ENCODE results near the gene WDR20. TPM values are rescaled to one million over a fixed set of nuclear protein-coding genes. Genes with fewer than 3 reads are reported as not detected.

The WDR20 gene, protein sequence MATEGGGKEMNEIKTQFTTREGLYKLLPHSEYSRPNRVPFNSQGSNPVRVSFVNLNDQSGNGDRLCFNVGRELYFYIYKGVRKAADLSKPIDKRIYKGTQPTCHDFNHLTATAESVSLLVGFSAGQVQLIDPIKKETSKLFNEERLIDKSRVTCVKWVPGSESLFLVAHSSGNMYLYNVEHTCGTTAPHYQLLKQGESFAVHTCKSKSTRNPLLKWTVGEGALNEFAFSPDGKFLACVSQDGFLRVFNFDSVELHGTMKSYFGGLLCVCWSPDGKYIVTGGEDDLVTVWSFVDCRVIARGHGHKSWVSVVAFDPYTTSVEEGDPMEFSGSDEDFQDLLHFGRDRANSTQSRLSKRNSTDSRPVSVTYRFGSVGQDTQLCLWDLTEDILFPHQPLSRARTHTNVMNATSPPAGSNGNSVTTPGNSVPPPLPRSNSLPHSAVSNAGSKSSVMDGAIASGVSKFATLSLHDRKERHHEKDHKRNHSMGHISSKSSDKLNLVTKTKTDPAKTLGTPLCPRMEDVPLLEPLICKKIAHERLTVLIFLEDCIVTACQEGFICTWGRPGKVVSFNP
- total RNA-seq, result 10 to 100 TPM; 27.6 to 36.7 (median 33.6) TPM

- H3K4me3 ChIP-seq, result peak within 1 kb of the TSS; percentile 78 to 98 (median 97)
These were observed at the start of gene WDR20 for GRCh38 chr14:102139286-102140026. Gene WDR20 (plus strand): TSS chr14:102139897. CDS start chr14:102139924, 27 bp downstream.

DNA sequence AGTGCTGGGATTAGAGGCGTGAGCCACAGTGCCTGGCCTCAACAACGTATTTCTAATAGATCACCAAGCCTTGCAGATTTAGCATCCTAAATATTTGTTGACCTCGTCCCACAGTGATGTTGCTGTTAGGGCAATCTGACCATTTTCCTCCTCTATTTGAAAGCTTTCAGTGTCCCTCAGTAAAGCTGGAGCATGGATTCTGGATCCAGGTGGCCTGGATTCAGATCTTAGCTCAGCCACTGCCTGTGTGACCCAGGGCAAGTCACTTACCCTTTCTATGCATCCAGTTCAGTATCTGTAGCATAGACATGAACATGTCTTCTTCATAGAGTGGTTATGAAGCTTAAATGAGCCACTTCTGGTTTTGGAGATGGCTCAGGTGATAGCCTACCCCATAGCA is 49.0 kb upstream of the WDR20 start:
- peaks cover 0 to 10% (median 3%) of the 10 kb centered on the region in 4 donors for H3K4me1 ChIP-seq
- no peak for DNase-seq
- no peaks in the 10 kb centered on the region for H3K36me3 ChIP-seq
- H3K27ac ChIP-seq, result no peak overlapping the region
- TF ChIP-seq, protein P1, sequence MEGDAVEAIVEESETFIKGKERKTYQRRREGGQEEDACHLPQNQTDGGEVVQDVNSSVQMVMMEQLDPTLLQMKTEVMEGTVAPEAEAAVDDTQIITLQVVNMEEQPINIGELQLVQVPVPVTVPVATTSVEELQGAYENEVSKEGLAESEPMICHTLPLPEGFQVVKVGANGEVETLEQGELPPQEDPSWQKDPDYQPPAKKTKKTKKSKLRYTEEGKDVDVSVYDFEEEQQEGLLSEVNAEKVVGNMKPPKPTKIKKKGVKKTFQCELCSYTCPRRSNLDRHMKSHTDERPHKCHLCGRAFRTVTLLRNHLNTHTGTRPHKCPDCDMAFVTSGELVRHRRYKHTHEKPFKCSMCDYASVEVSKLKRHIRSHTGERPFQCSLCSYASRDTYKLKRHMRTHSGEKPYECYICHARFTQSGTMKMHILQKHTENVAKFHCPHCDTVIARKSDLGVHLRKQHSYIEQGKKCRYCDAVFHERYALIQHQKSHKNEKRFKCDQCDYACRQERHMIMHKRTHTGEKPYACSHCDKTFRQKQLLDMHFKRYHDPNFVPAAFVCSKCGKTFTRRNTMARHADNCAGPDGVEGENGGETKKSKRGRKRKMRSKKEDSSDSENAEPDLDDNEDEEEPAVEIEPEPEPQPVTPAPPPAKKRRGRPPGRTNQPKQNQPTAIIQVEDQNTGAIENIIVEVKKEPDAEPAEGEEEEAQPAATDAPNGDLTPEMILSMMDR (IDR thresholded peaks at IDR 0.05), result no peak
- TF ChIP-seq POLR2A (IDR thresholded peaks at IDR 0.05), result no peak
- H3K4me3 ChIP-seq, result no peak overlapping the region
- H3K27me3 ChIP-seq, result no peaks in the 10 kb centered on the region
- H3K9me3 ChIP-seq, result no peaks in the 10 kb centered on the region

More at GRCh38 chr14:102139286-102140026, at the start of gene WDR20:
- peak; percentile 98 to 100 (median 99) for DNase-seq
- Histone ChIP-seq H3K36me3 (no peaks in the 10 kb centered on the region), H3K27ac (peak within 1 kb of the TSS; percentile 79 to 94 (median 86)), H3K27me3 (no peaks in the 10 kb centered on the region), H3K9me3 (no peaks in the 10 kb centered on the region), H3K4me1 (peaks cover 0 to 16% (median 8%) of the 10 kb centered on the region in 4 donors)
- TF ChIP-seq, protein P1 (IDR thresholded peaks at IDR 0.05), result no peak
- TF ChIP-seq POLR2A (IDR thresholded peaks at IDR 0.05), result peak in 1 of 2 donors; percentile 65

DNA sequence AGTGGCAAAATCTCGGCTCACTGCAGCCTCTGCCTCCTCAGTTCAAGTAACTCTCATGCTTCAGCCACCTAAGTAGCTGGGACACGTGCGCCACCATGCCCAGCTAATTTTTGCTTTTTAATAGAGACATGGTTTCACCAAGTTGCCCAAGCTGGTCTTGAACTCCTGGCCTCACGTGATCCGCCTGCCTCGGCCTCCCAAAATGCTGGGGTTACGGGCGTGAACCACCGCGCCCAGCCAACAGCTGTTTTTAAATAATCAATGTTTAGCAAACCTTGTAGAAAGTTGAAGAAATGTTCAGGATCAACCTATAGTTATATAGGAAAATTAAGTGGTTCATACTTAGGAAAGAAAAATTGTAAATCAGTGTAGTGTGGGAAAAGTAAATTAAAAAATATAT is 46.9 kb upstream of the WDR20 start:
- Histone ChIP-seq H3K4me1 (peaks cover 0 to 10% (median 3%) of the 10 kb centered on the region in 4 donors), H3K9me3 (no peaks in the 10 kb centered on the region), H3K27me3 (no peaks in the 10 kb centered on the region), H3K27ac (no peak overlapping the region), H3K36me3 (no peaks in the 10 kb centered on the region), H3K4me3 (no peak overlapping the region)
- DNase-seq, result no peak
- no peak for TF ChIP-seq POLR2A (IDR thresholded peaks at IDR 0.05)
- TF ChIP-seq, protein P1 (IDR thresholded peaks at IDR 0.05), result no peak

DNA sequence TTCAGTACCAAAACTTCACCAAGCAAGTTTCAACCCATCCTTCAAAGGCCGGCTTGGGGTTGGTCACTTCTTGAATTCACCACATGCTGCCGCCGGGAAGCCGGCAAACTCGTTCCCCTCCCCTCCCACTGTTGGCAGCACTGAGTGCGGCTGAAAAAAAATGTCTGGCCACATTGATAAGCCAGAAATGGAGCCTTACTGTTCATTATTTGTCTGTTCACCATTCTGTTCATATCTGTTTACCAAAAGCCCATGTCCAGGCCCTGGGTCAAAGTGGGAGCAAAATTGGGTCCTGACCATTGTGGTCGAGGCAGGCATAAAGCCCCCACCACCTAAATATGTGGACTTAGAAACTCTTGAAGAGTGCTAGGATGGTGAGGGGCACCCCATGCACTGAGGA is 45.6 kb upstream of the WDR20 start:
- TF ChIP-seq, protein P1 (IDR thresholded peaks at IDR 0.05), result no peak
- TF ChIP-seq POLR2A (IDR thresholded peaks at IDR 0.05), result no peak
- Histone ChIP-seq H3K27me3 (no peaks in the 10 kb centered on the region), H3K4me3 (no peak overlapping the region), H3K9me3 (no peaks in the 10 kb centered on the region), H3K4me1 (peaks cover 0 to 3% (median under 1%) of the 10 kb centered on the region in 4 donors), H3K36me3 (no peaks in the 10 kb centered on the region), H3K27ac (no peak overlapping the region)
- DNase-seq, result no peak

- H3K27me3 ChIP-seq, result no peaks in the 10 kb centered on the region
- H3K36me3 ChIP-seq, result no peaks in the 10 kb centered on the region
- TF ChIP-seq POLR2A (IDR thresholded peaks at IDR 0.05), result no peak
- TF ChIP-seq, protein P1 (IDR thresholded peaks at IDR 0.05), result no peak
- no peak overlapping the region for H3K4me3 ChIP-seq
- no peak for DNase-seq
- no peak overlapping the region for H3K27ac ChIP-seq
- no peaks in the 10 kb centered on the region for H3K9me3 ChIP-seq
- H3K4me1 ChIP-seq, result peaks cover 0 to 3% (median 0%) of the 10 kb centered on the region in 4 donors
These were observed 44.3 kb upstream of the WDR20 start for GRCh38 chr14:102095231-102095870.

Measured in Peyer's patch (tissue), 4 donors.